HepG2 (cell line): ENCODE measurements around the gene OGA.

ENCODE experiments used
- CTCF ChIP-seq: sonication (generic); formaldehyde crosslinking; IDR thresholded peaks from 2 replicates; pipeline ENCODE4 v1.5.0; 2020; ENCODE audit warnings: mild to moderate bottlenecking, missing genetic modification reagents, moderate library complexity
- DPF2 ChIP-seq: sonication (generic); formaldehyde crosslinking; IDR thresholded peaks from 2 replicates; pipeline ENCODE4 v1.4.0; 2020; ENCODE audit warnings: mild to moderate bottlenecking, low read depth, missing genetic modification reagents, borderline replicate concordance
- EZH2 ChIP-seq: conservative IDR thresholded peaks from 2 replicates; pipeline ENCODE4 v1.6.1; 2012; ENCODE audit warnings: mild to moderate bottlenecking, low read depth, low read length, moderate library complexity
- GABPA ChIP-seq, 2 experiments: IDR thresholded peaks; 2 replicates each; pipeline ENCODE4 v1.6.1; 2011 to 2016; ENCODE audit warnings: low read depth in 2 of 2, low read length in 1 of 2, missing biosample characterization in 1 of 2, missing genetic modification characterization in 1 of 2
- HOXA3 ChIP-seq: sonication (generic); formaldehyde crosslinking; IDR thresholded peaks from 2 replicates; pipeline ENCODE4 v1.5.0; 2020; ENCODE audit warnings: missing genetic modification reagents
- IRF2 ChIP-seq: IDR thresholded peaks from 2 replicates; pipeline ENCODE4 v1.6.1; 2018; ENCODE audit warnings: missing genetic modification reagents, missing compliant biosample characterization
- NFIC ChIP-seq: IDR thresholded peaks from 2 replicates; pipeline ENCODE4 v1.6.1; 2012; ENCODE audit warnings: mild to moderate bottlenecking, low read length, inconsistent platforms
- PTBP1 ChIP-seq: fragments of 200-400 bp; formaldehyde crosslinking; IDR thresholded peaks from 2 replicates; pipeline ENCODE4 v1.6.1; 2018; ENCODE audit warnings: low read length, low read depth; ENCODE audit not compliant: poor library complexity, severe bottlenecking
- ZNF570 ChIP-seq: sonication (generic); formaldehyde crosslinking; IDR thresholded peaks from 2 replicates; pipeline ENCODE4 v1.4.0; 2020; ENCODE audit warnings: mild to moderate bottlenecking, missing genetic modification reagents, borderline replicate concordance
- TF ChIP-seq, protein P1 (sequence below): sonication (generic); formaldehyde crosslinking; IDR thresholded peaks from 2 replicates; pipeline ENCODE4 v1.8.1; 2022; ENCODE audit warnings: low read depth, mild to moderate bottlenecking, missing genetic modification reagents
- TF ChIP-seq, protein P2 (sequence below): sonication (generic); formaldehyde crosslinking; IDR thresholded peaks from 2 replicates; pipeline ENCODE4 v1.8.0; 2022; ENCODE audit warnings: mild to moderate bottlenecking, missing genetic modification reagents
- TF ChIP-seq, protein P3 (sequence below): sonication (generic); formaldehyde crosslinking; IDR thresholded peaks from 2 replicates; pipeline ENCODE4 v1.4.0; 2020; ENCODE audit warnings: missing genetic modification reagents, mild to moderate bottlenecking, borderline replicate concordance
- TF ChIP-seq, protein P4 (sequence below): sonication (generic); formaldehyde crosslinking; IDR thresholded peaks from 2 replicates; pipeline ENCODE4 v1.4.0; 2020; ENCODE audit warnings: missing genetic modification reagents
- TF ChIP-seq, protein P5 (sequence below): sonication (generic); formaldehyde crosslinking; IDR thresholded peaks from 2 replicates; pipeline ENCODE4 v1.8.1; 2023; ENCODE audit warnings: mild to moderate bottlenecking, inconsistent platforms, moderate library complexity, missing genetic modification reagents, borderline replicate concordance

DNA sequence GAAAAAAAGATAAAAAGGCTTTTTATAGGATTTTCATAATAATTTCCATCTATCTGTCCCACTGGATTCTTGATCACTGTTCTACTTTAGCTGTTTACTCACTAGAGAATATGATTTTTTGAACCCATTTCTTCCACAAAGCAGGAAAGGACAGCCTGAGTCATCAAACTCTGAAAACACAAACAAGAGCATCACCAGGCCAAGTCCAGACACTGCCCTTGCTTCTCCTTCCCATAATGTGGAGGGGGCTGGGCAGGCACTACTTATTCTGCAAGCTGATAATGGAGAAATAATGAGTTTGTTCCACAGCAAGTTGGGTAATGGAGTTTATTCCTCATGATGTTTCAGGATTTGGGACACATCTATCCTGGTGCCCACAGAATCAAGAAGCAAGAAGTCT lies 38.4 kb upstream of the OGA start:
- no peak for TF ChIP-seq IRF2 (CRISPR knock-in tag)
- TF ChIP-seq PTBP1: no peak
- TF ChIP-seq, protein P1, sequence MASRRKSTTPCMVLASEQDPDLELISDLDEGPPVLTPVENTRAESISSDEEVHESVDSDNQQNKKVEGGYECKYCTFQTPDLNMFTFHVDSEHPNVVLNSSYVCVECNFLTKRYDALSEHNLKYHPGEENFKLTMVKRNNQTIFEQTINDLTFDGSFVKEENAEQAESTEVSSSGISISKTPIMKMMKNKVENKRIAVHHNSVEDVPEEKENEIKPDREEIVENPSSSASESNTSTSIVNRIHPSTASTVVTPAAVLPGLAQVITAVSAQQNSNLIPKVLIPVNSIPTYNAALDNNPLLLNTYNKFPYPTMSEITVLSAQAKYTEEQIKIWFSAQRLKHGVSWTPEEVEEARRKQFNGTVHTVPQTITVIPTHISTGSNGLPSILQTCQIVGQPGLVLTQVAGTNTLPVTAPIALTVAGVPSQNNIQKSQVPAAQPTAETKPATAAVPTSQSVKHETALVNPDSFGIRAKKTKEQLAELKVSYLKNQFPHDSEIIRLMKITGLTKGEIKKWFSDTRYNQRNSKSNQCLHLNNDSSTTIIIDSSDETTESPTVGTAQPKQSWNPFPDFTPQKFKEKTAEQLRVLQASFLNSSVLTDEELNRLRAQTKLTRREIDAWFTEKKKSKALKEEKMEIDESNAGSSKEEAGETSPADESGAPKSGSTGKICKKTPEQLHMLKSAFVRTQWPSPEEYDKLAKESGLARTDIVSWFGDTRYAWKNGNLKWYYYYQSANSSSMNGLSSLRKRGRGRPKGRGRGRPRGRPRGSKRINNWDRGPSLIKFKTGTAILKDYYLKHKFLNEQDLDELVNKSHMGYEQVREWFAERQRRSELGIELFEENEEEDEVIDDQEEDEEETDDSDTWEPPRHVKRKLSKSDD: no peak
- TF ChIP-seq, protein P2, sequence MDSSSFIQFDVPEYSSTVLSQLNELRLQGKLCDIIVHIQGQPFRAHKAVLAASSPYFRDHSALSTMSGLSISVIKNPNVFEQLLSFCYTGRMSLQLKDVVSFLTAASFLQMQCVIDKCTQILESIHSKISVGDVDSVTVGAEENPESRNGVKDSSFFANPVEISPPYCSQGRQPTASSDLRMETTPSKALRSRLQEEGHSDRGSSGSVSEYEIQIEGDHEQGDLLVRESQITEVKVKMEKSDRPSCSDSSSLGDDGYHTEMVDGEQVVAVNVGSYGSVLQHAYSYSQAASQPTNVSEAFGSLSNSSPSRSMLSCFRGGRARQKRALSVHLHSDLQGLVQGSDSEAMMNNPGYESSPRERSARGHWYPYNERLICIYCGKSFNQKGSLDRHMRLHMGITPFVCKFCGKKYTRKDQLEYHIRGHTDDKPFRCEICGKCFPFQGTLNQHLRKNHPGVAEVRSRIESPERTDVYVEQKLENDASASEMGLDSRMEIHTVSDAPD: no peak
- TF ChIP-seq, protein P3, sequence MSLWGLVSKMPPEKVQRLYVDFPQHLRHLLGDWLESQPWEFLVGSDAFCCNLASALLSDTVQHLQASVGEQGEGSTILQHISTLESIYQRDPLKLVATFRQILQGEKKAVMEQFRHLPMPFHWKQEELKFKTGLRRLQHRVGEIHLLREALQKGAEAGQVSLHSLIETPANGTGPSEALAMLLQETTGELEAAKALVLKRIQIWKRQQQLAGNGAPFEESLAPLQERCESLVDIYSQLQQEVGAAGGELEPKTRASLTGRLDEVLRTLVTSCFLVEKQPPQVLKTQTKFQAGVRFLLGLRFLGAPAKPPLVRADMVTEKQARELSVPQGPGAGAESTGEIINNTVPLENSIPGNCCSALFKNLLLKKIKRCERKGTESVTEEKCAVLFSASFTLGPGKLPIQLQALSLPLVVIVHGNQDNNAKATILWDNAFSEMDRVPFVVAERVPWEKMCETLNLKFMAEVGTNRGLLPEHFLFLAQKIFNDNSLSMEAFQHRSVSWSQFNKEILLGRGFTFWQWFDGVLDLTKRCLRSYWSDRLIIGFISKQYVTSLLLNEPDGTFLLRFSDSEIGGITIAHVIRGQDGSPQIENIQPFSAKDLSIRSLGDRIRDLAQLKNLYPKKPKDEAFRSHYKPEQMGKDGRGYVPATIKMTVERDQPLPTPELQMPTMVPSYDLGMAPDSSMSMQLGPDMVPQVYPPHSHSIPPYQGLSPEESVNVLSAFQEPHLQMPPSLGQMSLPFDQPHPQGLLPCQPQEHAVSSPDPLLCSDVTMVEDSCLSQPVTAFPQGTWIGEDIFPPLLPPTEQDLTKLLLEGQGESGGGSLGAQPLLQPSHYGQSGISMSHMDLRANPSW (CRISPR knock-in tag): no peak
- no peak for TF ChIP-seq GABPA (IDR thresholded peaks at IDR 0.05; ENCODE audit: low read depth, low read length)
- TF ChIP-seq GABPA (CRISPR knock-in tag; IDR thresholded peaks at IDR 0.05; ENCODE audit: low read depth): no peak
- no peak for TF ChIP-seq CTCF
- TF ChIP-seq, protein P4, sequence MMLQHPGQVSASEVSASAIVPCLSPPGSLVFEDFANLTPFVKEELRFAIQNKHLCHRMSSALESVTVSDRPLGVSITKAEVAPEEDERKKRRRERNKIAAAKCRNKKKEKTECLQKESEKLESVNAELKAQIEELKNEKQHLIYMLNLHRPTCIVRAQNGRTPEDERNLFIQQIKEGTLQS: no peak
- no peak for TF ChIP-seq ZNF570 (CRISPR knock-in tag)
- TF ChIP-seq, protein P5, sequence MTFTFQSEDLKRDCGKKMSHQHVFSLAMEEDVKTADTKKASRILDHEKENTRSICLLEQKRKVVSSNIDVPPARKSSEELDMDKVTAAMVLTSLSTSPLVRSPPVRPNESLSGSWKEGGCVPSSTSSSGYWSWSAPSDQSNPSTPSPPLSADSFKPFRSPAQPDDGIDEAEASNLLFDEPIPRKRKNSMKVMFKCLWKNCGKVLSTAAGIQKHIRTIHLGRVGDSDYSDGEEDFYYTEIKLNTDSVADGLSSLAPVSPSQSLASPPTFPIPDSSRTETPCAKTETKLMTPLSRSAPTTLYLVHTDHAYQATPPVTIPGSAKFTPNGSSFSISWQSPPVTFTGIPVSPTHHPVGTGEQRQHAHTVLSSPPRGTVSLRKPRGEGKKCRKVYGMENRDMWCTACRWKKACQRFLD (CRISPR knock-in tag): no peak
- no peak for TF ChIP-seq EZH2
- TF ChIP-seq HOXA3 (CRISPR knock-in tag): no peak
- no peak for TF ChIP-seq DPF2
- TF ChIP-seq NFIC: no peak
